ENCODE results near the gene PCDHGA2.
"Not testable (repeated sequence)": the region's sequence is repeated elsewhere in the genome, so short reads cannot be mapped to it uniquely, and the experiment has no call there.

Gene PCDHGA2

GRCh38 chr5:141328231-141328630, 10.3 kb upstream of the PCDHGA2 start (continued):
- TF ChIP-seq ZBTB1 (tag by site-specific recombination; IDR thresholded peaks at IDR 0.05) (no peak), ZNF488 (tag by site-specific recombination; IDR thresholded peaks at IDR 0.05) (no peak), ZNF639 (tag by site-specific recombination; IDR thresholded peaks at IDR 0.05) (no peak), ZEB2 (tag by site-specific recombination; IDR thresholded peaks at IDR 0.05) (no peak), ZFP41 (tag by site-specific recombination; IDR thresholded peaks at IDR 0.05; ENCODE audit: borderline replicate concordance) (no peak), ZNF184 (tag by site-specific recombination; IDR thresholded peaks at IDR 0.05) (no peak)

- peak; percentile 73 for TF ChIP-seq ZNF335 (tag by site-specific recombination; conservative IDR thresholded peaks at IDR 0.05)
- TF ChIP-seq ZNF654 (tag by site-specific recombination; IDR thresholded peaks at IDR 0.05; ENCODE audit: low read depth), result peak; percentile 60
- TF ChIP-seq ZNF362 (tag by site-specific recombination; IDR thresholded peaks at IDR 0.05), result peak; percentile 41; the same call in 1 of the 2 replicates
- no peak for TF ChIP-seq ZBTB21 (tag by site-specific recombination; IDR thresholded peaks at IDR 0.05)
- no peak within 1 kb of the TSS for H3K4me3 ChIP-seq (ENCODE audit: low read depth, low read length)
- POLR2A ChIA-PET, result interaction anchor here (2.1 kb wide), 1 partner anchor 10 kb away, joined by 10 read pairs; the partner anchor contains the start of gene TAF7
Measured at GRCh38 chr5:141330299-141331080, 8.1 kb upstream of the PCDHGA2 start, which contains the start of gene PCDHGA1. Gene PCDHGA1, plus strand, starts transcription at chr5:141330514.

GRCh38 chr5:141332571-141332970, 6.0 kb upstream of the PCDHGA2 start:
- H3K4me1 ChIP-seq (ENCODE audit: control insufficient read depth, insufficient read depth, low read length); H3K36me3 ChIP-seq (ENCODE audit: control insufficient read depth in 2 of 2, insufficient read depth in 1 of 2, low read length in 2 of 2); H3K27ac ChIP-seq (ENCODE audit: extremely low read depth, low read depth, low read length); H3K9me3 ChIP-seq (ENCODE audit: control insufficient read depth, insufficient read depth, low read depth, low read length); H3K4me3 ChIP-seq (ENCODE audit: low read depth, low read length): not testable (repeated sequence)
- CTCF ChIA-PET, result interaction anchor here (0.6 to 3.5 kb wide), 4 partner anchors 11 to 225 kb away, joined by 3 to 21 read pairs (median 10); partner anchors contain the start of genes PCDHGA3 and PCDHGB1
- POLR2A ChIA-PET, result interaction anchor here (2.7 kb wide), 1 partner anchor 12 kb away, joined by 19 read pairs; the partner anchor contains the start of gene TAF7

More at GRCh38 chr5:141330299-141331080, 8.1 kb upstream of the PCDHGA2 start, which contains the start of gene PCDHGA1:
- CTCF ChIA-PET, result interaction anchor here (0.6 to 5.3 kb wide), 23 partner anchors 9 to 1072 kb away, joined by 3 to 41 read pairs (median 4); partner anchors contain the start of genes PCDHB15, PCDHB8, PCDHGA11 and PCDHGA12
- no peaks in the 10 kb centered on the region for H3K4me1 ChIP-seq (ENCODE audit: control insufficient read depth, insufficient read depth, low read length)
- H3K36me3 ChIP-seq (ENCODE audit: control insufficient read depth in 2 of 2, insufficient read depth in 1 of 2, low read length in 2 of 2), result no peaks in the 10 kb centered on the region
- no peaks in the 10 kb centered on the region for H3K9me3 ChIP-seq (ENCODE audit: control insufficient read depth, insufficient read depth, low read depth, low read length)
- H3K27ac ChIP-seq (ENCODE audit: extremely low read depth, low read depth, low read length), result no peak within 1 kb of the TSS

GRCh38 chr5:141340781-141341354, 2.3 kb downstream of the PCDHGA2 start:
- CTCF ChIA-PET, result interaction anchor here (1.0 to 1.8 kb wide), 3 partner anchors 9 to 223 kb away, joined by 3 to 11 read pairs (median 5); partner anchors contain the start of gene PCDHGB1
- POLR2A ChIA-PET; H3K36me3 ChIP-seq (ENCODE audit: control insufficient read depth in 2 of 2, insufficient read depth in 1 of 2, low read length in 2 of 2); H3K4me1 ChIP-seq (ENCODE audit: control insufficient read depth, insufficient read depth, low read length); H3K4me3 ChIP-seq (ENCODE audit: low read depth, low read length); H3K27ac ChIP-seq (ENCODE audit: extremely low read depth, low read depth, low read length); H3K9me3 ChIP-seq (ENCODE audit: control insufficient read depth, insufficient read depth, low read depth, low read length): not testable (repeated sequence)

Data from HEK293 (cell line).